ENCODE data around the gene TRIM7.

- peak in 2 of 6 experiments; percentile 12 to 17 for TF ChIP-seq CTCF (IDR thresholded peaks at IDR 0.05)
- TF ChIP-seq POLR2A (IDR thresholded peaks at IDR 0.05), result no peak
These were observed 14.1 kb downstream of the TRIM7 start for GRCh38 chr5:181190711-181191525.

All from esophagus squamous epithelium (tissue), 4 donors.